Upper lobe of right lung (tissue), 1 donor: ENCODE measurements around the gene CD79A. TPM values are rescaled to one million over a fixed set of nuclear protein-coding genes. Genes with fewer than 3 reads are reported as not detected.
A peak's percentile ranks its signal among the peaks of the same experiment; 100 is the strongest.
"Not testable (repeated sequence)": the region's sequence is repeated elsewhere in the genome, so short reads cannot be mapped to it uniquely, and the experiment has no call there.

Experiments used
- ATAC-seq: fragments of 200-7000 bp; cut with Tn5 transposase; one replicate; pipeline ENCODE4 v1.9.1; 2020; ENCODE audit warnings: mild to moderate bottlenecking, moderate library complexity
- DNase-seq: peaks from one replicate; pipeline ENCODE4 v3.0.0-alpha.2; 2020
- H3K27ac ChIP-seq: fragments of 200-600 bp; one replicate; pipeline ENCODE4 v1.8.0; 2022
- H3K27me3 ChIP-seq: fragments of 200-600 bp; one replicate; pipeline ENCODE4 v1.8.0; 2022; ENCODE audit warnings: mild to moderate bottlenecking
- H3K36me3 ChIP-seq: fragments of 200-600 bp; one replicate; pipeline ENCODE4 v1.8.0; 2022
- H3K4me1 ChIP-seq: fragments of 200-600 bp; one replicate; pipeline ENCODE4 v1.8.0; 2022
- H3K4me3 ChIP-seq: fragments of 200-600 bp; one replicate; pipeline ENCODE4 v1.8.0; 2022; ENCODE audit warnings: mild to moderate bottlenecking
- H3K9me3 ChIP-seq: fragments of 200-600 bp; one replicate; pipeline ENCODE4 v1.8.0; 2022
- CTCF ChIP-seq: fragments of 200-600 bp; IDR thresholded peaks from one replicate; pipeline ENCODE4 v1.8.0; 2022; ENCODE audit warnings: antibody characterized with exemption
- intact Hi-C: fragments of 100-400 bp; cut with DNase I; formaldehyde crosslinking; loops from one replicate; pipeline ENCODE4 v1.11.0; 2022
- total RNA-seq: library from RNA; stranded (reverse); fragmentation: NEBNext Ultra II Directional; extraction: Animal tissue kit (Norgen Biotek cat#: 25700); gene quantifications from one replicate; pipeline ENCODE4 v1.2.1, GENCODE V29; 2021
- donor health status: DM: no; HTN: yes; CAD: no; lungs with severe emphysema.

The CD79A gene
- total RNA-seq, 1 donor from 2014 or later: 1.4 TPM

GRCh38 chr19:41870401-41870873, 6.6 kb upstream of the CD79A start:
- TF ChIP-seq CTCF: no peak
- H3K4me3 ChIP-seq: no peak overlapping the region
- no peaks in the 10 kb centered on the region for H3K9me3 ChIP-seq
- ATAC-seq (peak; percentile 42), DNase-seq (no peak)
- intact Hi-C loops: no loop called here
- H3K36me3 ChIP-seq: peaks cover 69% of the 10 kb centered on the region
- H3K27me3 ChIP-seq: no peaks in the 10 kb centered on the region
- H3K27ac ChIP-seq: no peak overlapping the region
- H3K4me1 ChIP-seq: peaks cover 59% of the 10 kb centered on the region

GRCh38 chr19:41871573-41872383, 5.3 kb upstream of the CD79A start:
- peak overlapping the region; percentile 51 for H3K27ac ChIP-seq
- H3K4me3 ChIP-seq: no peak overlapping the region
- TF ChIP-seq CTCF: no peak
- H3K36me3 ChIP-seq: peaks cover 57% of the 10 kb centered on the region
- ATAC-seq (peak; percentile 68), DNase-seq (no peak)
- no peaks in the 10 kb centered on the region for H3K9me3 ChIP-seq
- peaks cover 59% of the 10 kb centered on the region for H3K4me1 ChIP-seq
- intact Hi-C loops: no loop called here
- H3K27me3 ChIP-seq: no peaks in the 10 kb centered on the region

GRCh38 chr19:41872384-41872774, 4.7 kb upstream of the CD79A start:
- H3K9me3 ChIP-seq: no peaks in the 10 kb centered on the region
- H3K36me3 ChIP-seq: peaks cover 51% of the 10 kb centered on the region
- H3K27me3 ChIP-seq: no peaks in the 10 kb centered on the region
- DNase-seq (no peak), ATAC-seq (no peak)
- H3K4me1 ChIP-seq: peaks cover 54% of the 10 kb centered on the region
- no peak overlapping the region for H3K4me3 ChIP-seq
- intact Hi-C loops: no loop called here
- peak overlapping the region; percentile 51 for H3K27ac ChIP-seq
- no peak for TF ChIP-seq CTCF

- peak; percentile 76 for ATAC-seq
- peak; percentile 92 for DNase-seq
- peak; percentile 70 for TF ChIP-seq CTCF
These were observed 4.1 kb upstream of the CD79A start for GRCh38 chr19:41872775-41873647.

GRCh38 chr19:41875973-41876372, 1.1 kb upstream of the CD79A start:
- H3K9me3 ChIP-seq, intact Hi-C loops, H3K4me3 ChIP-seq, ATAC-seq, DNase-seq, H3K27me3 ChIP-seq: not testable (repeated sequence)
- H3K4me1 ChIP-seq: peaks cover 24% of the 10 kb centered on the region
- H3K36me3 ChIP-seq: peaks cover 16% of the 10 kb centered on the region
- H3K27ac ChIP-seq: peak overlapping the region; percentile 43

More at GRCh38 chr19:41872775-41873647, 4.1 kb upstream of the CD79A start:
- H3K27me3 ChIP-seq: no peaks in the 10 kb centered on the region
- peak overlapping the region; percentile 51 for H3K27ac ChIP-seq
- H3K9me3 ChIP-seq: no peaks in the 10 kb centered on the region
- H3K4me3 ChIP-seq: no peak overlapping the region
- H3K4me1 ChIP-seq: peaks cover 47% of the 10 kb centered on the region
- peaks cover 45% of the 10 kb centered on the region for H3K36me3 ChIP-seq
- intact Hi-C loops: no loop called here
